ENCODE results near the gene DNM3.

GRCh38 chr1:171988243-171988885 is 147.1 kb downstream of the DNM3 start:
- TF ChIP-seq, protein P1, sequence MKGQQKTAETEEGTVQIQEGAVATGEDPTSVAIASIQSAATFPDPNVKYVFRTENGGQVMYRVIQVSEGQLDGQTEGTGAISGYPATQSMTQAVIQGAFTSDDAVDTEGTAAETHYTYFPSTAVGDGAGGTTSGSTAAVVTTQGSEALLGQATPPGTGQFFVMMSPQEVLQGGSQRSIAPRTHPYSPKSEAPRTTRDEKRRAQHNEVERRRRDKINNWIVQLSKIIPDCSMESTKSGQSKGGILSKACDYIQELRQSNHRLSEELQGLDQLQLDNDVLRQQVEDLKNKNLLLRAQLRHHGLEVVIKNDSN (IDR thresholded peaks at IDR 0.05), result no peak
- TF ChIP-seq TCF12 (IDR thresholded peaks at IDR 0.05; ENCODE audit: low read depth) (no peak), EGR1 (IDR thresholded peaks at IDR 0.05) (no peak), CREB1 (IDR thresholded peaks at IDR 0.05; ENCODE audit: low read depth) (no peak), RAD21 (IDR thresholded peaks at IDR 0.05; ENCODE audit: low read depth) (no peak), EP300 (IDR thresholded peaks at IDR 0.05; ENCODE audit: borderline replicate concordance) (no peak), YY1 (IDR thresholded peaks at IDR 0.05; ENCODE audit: low read depth) (no peak)
